GOT3 (cell line): ENCODE measurements around the gene FAM161A.
"Not testable (repeated sequence)": the region's sequence is repeated elsewhere in the genome, so short reads cannot be mapped to it uniquely, and the experiment has no call there.

ENCODE experiments used
- DNase-seq: peaks from one replicate; lab custom pipeline; 2025; ENCODE audit warnings: mixed read lengths; lab: John Stamatoyannopoulos, UW

The FAM161A gene

GRCh38 chr2:61834893-61835292, 19.0 kb downstream of the FAM161A start:
- DNase-seq, result no peak

GRCh38 chr2:61833971-61834370, 19.9 kb downstream of the FAM161A start:
- DNase-seq, result no peak

- DNase-seq, result no peak
Observed at GRCh38 chr2:61832183-61832841, 21.5 kb downstream of the FAM161A start.

- DNase-seq, result no peak
Observed at GRCh38 chr2:61822255-61822654, 31.6 kb downstream of the FAM161A start.

- DNase-seq, result no peak
Observed at GRCh38 chr2:61816480-61817355, 37.1 kb downstream of the FAM161A start.

GRCh38 chr2:61814539-61815160, 39.2 kb downstream of the FAM161A start:
- no peak for DNase-seq

- not testable (repeated sequence) for DNase-seq
Observed at GRCh38 chr2:61813314-61813713, 40.5 kb downstream of the FAM161A start.

- DNase-seq, result no peak
Observed at GRCh38 chr2:61811821-61812220, 42.0 kb downstream of the FAM161A start.

GRCh38 chr2:61810203-61810602, 43.7 kb downstream of the FAM161A start:
- not testable (repeated sequence) for DNase-seq

- not testable (repeated sequence) for DNase-seq
Observed at GRCh38 chr2:61808693-61809092, 45.2 kb downstream of the FAM161A start.

- DNase-seq, result no peak
Observed at GRCh38 chr2:61807036-61807757, 46.7 kb downstream of the FAM161A start.

- no peak for DNase-seq
Observed at GRCh38 chr2:61802548-61802947, 51.3 kb downstream of the FAM161A start.

GRCh38 chr2:61799099-61799498, 54.8 kb downstream of the FAM161A start:
- no peak for DNase-seq

GRCh38 chr2:61797446-61797845, 56.4 kb downstream of the FAM161A start:
- DNase-seq, result not testable (repeated sequence)

- DNase-seq, result no peak
Observed at GRCh38 chr2:61795408-61795807, 58.5 kb downstream of the FAM161A start.

GRCh38 chr2:61793389-61793836, 60.4 kb downstream of the FAM161A start:
- no peak for DNase-seq

GRCh38 chr2:61792355-61792890, 61.4 kb downstream of the FAM161A start:
- no peak for DNase-seq

- no peak for DNase-seq
Observed at GRCh38 chr2:61789807-61790602, 63.9 kb downstream of the FAM161A start.

GRCh38 chr2:61787941-61788563, 65.8 kb downstream of the FAM161A start:
- no peak for DNase-seq

GRCh38 chr2:61786876-61787275, 67.0 kb downstream of the FAM161A start:
- no peak for DNase-seq
